Left renal cortex interstitium (tissue), 4 donors: ENCODE data around the gene HYI. TPM values are rescaled to one million over a fixed set of nuclear protein-coding genes. Genes with fewer than 3 reads are reported as not detected.

Source experiments
- DNase-seq, 4 donors: peaks; one replicate each; pipeline ENCODE4 v3.0.0-alpha.2; 2013; ENCODE audit warnings: low read depth in 4 of 4, low spot score in 2 of 4, missing footprints in 1 of 4
- polyA plus RNA-seq, 4 donors: library from polyadenylated mRNA; unstranded; fragments of 120-200 nt; gene quantifications; one replicate each; pipeline ENCODE4 v1.2.1, GENCODE V29; 2013; ENCODE audit not compliant: insufficient read length in 4 of 4

HYI gene
- polyA plus RNA-seq, 4 donors: 32.5 to 49.2 (median 43.6) TPM

GRCh38 chr1:43405219-43405875, 48.4 kb downstream of the HYI start:
- no peak for DNase-seq

GRCh38 chr1:43404353-43404752, 49.4 kb downstream of the HYI start:
- DNase-seq: no peak

- DNase-seq: no peak
Measured at GRCh38 chr1:43402089-43402865, 51.5 kb downstream of the HYI start.

Other genes starting within 250 kb of the HYI start
- 10 to 100 TPM; 12.5 to 17.9 (median 14.3) TPM for gene TMEM125, start 183.9 kb downstream of the HYI start, polyA plus RNA-seq
- 10 to 100 TPM; 23.8 to 26.2 (median 24.8) TPM for gene C1orf210, start 168.3 kb downstream of the HYI start, polyA plus RNA-seq
- 10 to 100 TPM; 44.9 to 64.8 (median 53.8) TPM for gene TIE1, start 152.9 kb downstream of the HYI start, polyA plus RNA-seq
- 1 to 10 TPM in 2 of 4 donors, under 1 TPM in 2; 0.30 to 1.5 (median 1.0) TPM for gene MPL, start 116.1 kb downstream of the HYI start, polyA plus RNA-seq
- 10 to 100 TPM; 31.0 to 44.2 (median 37.9) TPM for gene CDC20, start 95.0 kb downstream of the HYI start, polyA plus RNA-seq
- gene ELOVL1, start 85.9 kb downstream of the HYI start, polyA plus RNA-seq: 10 to 100 TPM; 74.6 to 83.9 (median 79.9) TPM
- 10 to 100 TPM; 37.5 to 41.8 (median 39.0) TPM for gene MED8, start 64.1 kb downstream of the HYI start, polyA plus RNA-seq
- gene SZT2, start 64.0 kb downstream of the HYI start, polyA plus RNA-seq: 10 to 100 TPM; 14.5 to 36.1 (median 22.5) TPM
- 100 to 1,000 TPM; 194 to 244 (median 205) TPM for gene PTPRF, start 77.0 kb upstream of the HYI start, polyA plus RNA-seq
- 10 to 100 TPM; 49.5 to 59.3 (median 53.9) TPM for gene KDM4A, start 196.2 kb upstream of the HYI start, polyA plus RNA-seq